Hindlimb muscle (tissue), 1 donor: ENCODE data around the gene GLB1L2. TPM values are rescaled to one million over a fixed set of nuclear protein-coding genes. Genes with fewer than 3 reads are reported as not detected.

Source experiments
- DNase-seq: peaks from one replicate; pipeline ENCODE4 v3.0.0-alpha.2; 2013
- polyA plus RNA-seq: library from polyadenylated mRNA; unstranded; fragments of 120-200 nt; gene quantifications from one replicate; pipeline ENCODE4 v1.2.1, GENCODE V29; 2013; ENCODE audit not compliant: insufficient read length

The GLB1L2 gene
- polyA plus RNA-seq, 1 donor, result 0.28 TPM

GRCh38 chr11:134367781-134368180, 36.0 kb downstream of the GLB1L2 start:
- DNase-seq, result no peak

- DNase-seq, result no peak
Observed at GRCh38 chr11:134369656-134370525, 38.1 kb downstream of the GLB1L2 start.

- no peak for DNase-seq
Observed at GRCh38 chr11:134370526-134371435, 39.0 kb downstream of the GLB1L2 start.

- DNase-seq, result no peak
Observed at GRCh38 chr11:134371436-134372185, 39.8 kb downstream of the GLB1L2 start.

GRCh38 chr11:134372536-134372935, 40.7 kb downstream of the GLB1L2 start:
- no peak for DNase-seq

- DNase-seq, result no peak
Observed at GRCh38 chr11:134372961-134373360, 41.2 kb downstream of the GLB1L2 start.

- no peak for DNase-seq
Observed at GRCh38 chr11:134373591-134374052, 41.8 kb downstream of the GLB1L2 start.

GRCh38 chr11:134374171-134374570, 42.4 kb downstream of the GLB1L2 start:
- DNase-seq, result no peak

- DNase-seq, result no peak
Observed at GRCh38 chr11:134374891-134375550, 43.2 kb downstream of the GLB1L2 start.

GRCh38 chr11:134376150-134376921, 44.5 kb downstream of the GLB1L2 start:
- no peak for DNase-seq

- no peak for DNase-seq
Observed at GRCh38 chr11:134377876-134378275, 46.1 kb downstream of the GLB1L2 start.

GRCh38 chr11:134379241-134379640, 47.5 kb downstream of the GLB1L2 start:
- no peak for DNase-seq

GRCh38 chr11:134380229-134380628, 48.4 kb downstream of the GLB1L2 start:
- DNase-seq, result no peak

GRCh38 chr11:134380785-134381184, 49.0 kb downstream of the GLB1L2 start:
- no peak for DNase-seq

- no peak for DNase-seq
Observed at GRCh38 chr11:134382257-134382656, 50.5 kb downstream of the GLB1L2 start.

GRCh38 chr11:134382830-134383229, 51.0 kb downstream of the GLB1L2 start:
- no peak for DNase-seq

GRCh38 chr11:134383576-134384221, 51.9 kb downstream of the GLB1L2 start:
- no peak for DNase-seq

- DNase-seq, result no peak
Observed at GRCh38 chr11:134384406-134384805, 52.6 kb downstream of the GLB1L2 start.

GRCh38 chr11:134385171-134385570, 53.4 kb downstream of the GLB1L2 start:
- DNase-seq, result no peak

GRCh38 chr11:134385774-134386565, 54.2 kb downstream of the GLB1L2 start:
- no peak for DNase-seq
